GM18951 (cell line): ENCODE results near the gene ISY1.
"Not testable (repeated sequence)": the region's sequence is repeated elsewhere in the genome, so short reads cannot be mapped to it uniquely, and the experiment has no call there.

Experiments
- POLR2A ChIP-seq: IDR thresholded peaks from 4 replicates; pipeline ENCODE4 v1.6.1; 2011; ENCODE audit warnings: mild to moderate bottlenecking; ENCODE audit not compliant: insufficient read length, insufficient read depth; ENCODE audit errors: extremely low read depth
- in situ Hi-C: fragments of 300-500 bp; cut with MboI; formaldehyde crosslinking; loops from one replicate; pipeline ENCODE4 v1.12.0; 2022; ENCODE audit warnings: low sequenced_read_pairs, mixed read lengths, inconsistent platforms; ENCODE audit not compliant: unreplicated experiment

Gene ISY1

GRCh38 chr3:129160891-129161859 is at the start of gene ISY1:
Gene ISY1 (minus strand): TSS chr3:129161063. CDS start chr3:129160975, 88 bp downstream.
- peak; percentile 95 for TF ChIP-seq POLR2A
- in situ Hi-C loops: no loop called here

- in situ Hi-C loops: no loop called here
- TF ChIP-seq POLR2A: no peak
Observed at GRCh38 chr3:129207479-129207878, 46.6 kb upstream of the ISY1 start.

- in situ Hi-C loops: no loop called here
- TF ChIP-seq POLR2A: no peak
Observed at GRCh38 chr3:129205109-129205832, 44.4 kb upstream of the ISY1 start.

- TF ChIP-seq POLR2A: no peak
- in situ Hi-C loops: no loop called here
Observed at GRCh38 chr3:129204473-129204872, 43.6 kb upstream of the ISY1 start.

GRCh38 chr3:129199366-129199765 is 38.5 kb upstream of the ISY1 start:
- in situ Hi-C loops: no loop called here

GRCh38 chr3:129197321-129197720 is 36.5 kb upstream of the ISY1 start:
- TF ChIP-seq POLR2A: no peak
- in situ Hi-C loops: no loop called here

More at GRCh38 chr3:129199366-129199765, 38.5 kb upstream of the ISY1 start:
- TF ChIP-seq POLR2A: no peak

GRCh38 chr3:129196601-129197000 is 35.7 kb upstream of the ISY1 start:
- in situ Hi-C loops: no loop called here
- TF ChIP-seq POLR2A: no peak

GRCh38 chr3:129195731-129196256 is 34.9 kb upstream of the ISY1 start:
- in situ Hi-C loops: no loop called here

GRCh38 chr3:129189793-129190192 is 28.9 kb upstream of the ISY1 start:
- in situ Hi-C loops: not testable (repeated sequence)

More at GRCh38 chr3:129195731-129196256, 34.9 kb upstream of the ISY1 start:
- TF ChIP-seq POLR2A: no peak

GRCh38 chr3:129187857-129188256 is 27.0 kb upstream of the ISY1 start:
- in situ Hi-C loops: no loop called here
- no peak for TF ChIP-seq POLR2A

GRCh38 chr3:129185783-129186182 is 24.9 kb upstream of the ISY1 start:
- in situ Hi-C loops: no loop called here
- TF ChIP-seq POLR2A: no peak

GRCh38 chr3:129184784-129185542 is 24.1 kb upstream of the ISY1 start:
- in situ Hi-C loops: not testable (repeated sequence)

- in situ Hi-C loops: no loop called here
- TF ChIP-seq POLR2A: no peak
Observed at GRCh38 chr3:129184396-129184657, 23.5 kb upstream of the ISY1 start.

- in situ Hi-C loops: no loop called here
- TF ChIP-seq POLR2A: peak; percentile 92
Observed at GRCh38 chr3:129183569-129184395, 22.9 kb upstream of the ISY1 start, which contains the start of gene CNBP. Gene CNBP (minus strand): TSS chr3:129183896. CDS start chr3:129171757, 12,139 bp downstream.
